Posterior cingulate gyrus (tissue), 11 donors: ENCODE data around the gene ZCCHC7.
"Not testable (repeated sequence)": the region's sequence is repeated elsewhere in the genome, so short reads cannot be mapped to it uniquely, and the experiment has no call there.

Source experiments
- DNase-seq, 10 donors: peaks; one replicate each; pipeline versions ENCODE4 v3.0.0 to v3.0.0-alpha.2; 2020 to 2021; ENCODE audit warnings: mixed read lengths in 3 of 10
- intact Hi-C: fragments of 100-400 bp; cut with DNase I; formaldehyde crosslinking; loops from one replicate; pipeline ENCODE4 v1.15.1; 2023

ZCCHC7 gene

DNA sequence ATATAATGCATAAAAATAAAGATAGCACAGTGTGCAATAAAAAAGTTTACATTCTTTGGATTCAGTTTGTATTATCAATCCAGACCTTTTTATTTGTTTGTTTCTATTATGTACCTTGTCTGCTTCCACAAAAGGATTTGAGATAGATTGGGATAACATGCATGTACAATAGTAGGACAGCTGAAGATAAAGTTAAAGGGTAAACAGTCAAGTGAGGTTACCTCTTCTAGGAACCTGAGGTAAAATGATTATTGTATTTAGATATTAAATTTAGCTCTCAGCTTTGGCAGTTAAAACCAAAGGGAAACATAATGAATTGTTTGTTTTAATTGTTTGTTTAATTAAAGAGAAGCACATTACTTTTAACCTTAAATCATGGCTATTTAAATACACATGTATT is 81.7 kb downstream of the ZCCHC7 start:
- no peak for DNase-seq
- intact Hi-C loops = no loop called here

DNA sequence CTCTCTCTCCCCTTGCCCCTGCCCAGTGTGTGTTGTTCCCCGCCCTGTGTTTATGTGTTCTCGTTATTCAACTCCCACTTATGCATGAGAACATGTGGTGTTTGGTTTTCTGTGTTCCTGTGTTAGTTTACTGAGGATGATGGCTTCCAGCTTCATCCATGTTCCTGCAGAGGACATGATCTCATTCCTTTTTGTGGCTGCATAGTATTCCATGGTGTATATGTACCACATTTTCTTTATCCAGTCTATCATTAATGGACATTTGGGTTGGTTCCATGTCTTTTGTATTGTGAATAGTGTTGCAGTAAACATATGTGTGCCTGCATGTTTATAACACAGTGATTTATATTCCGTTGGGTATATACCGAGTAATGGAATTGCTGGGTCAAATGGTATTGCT is 83.1 kb downstream of the ZCCHC7 start:
- intact Hi-C loops, DNase-seq: not testable (repeated sequence)

DNA sequence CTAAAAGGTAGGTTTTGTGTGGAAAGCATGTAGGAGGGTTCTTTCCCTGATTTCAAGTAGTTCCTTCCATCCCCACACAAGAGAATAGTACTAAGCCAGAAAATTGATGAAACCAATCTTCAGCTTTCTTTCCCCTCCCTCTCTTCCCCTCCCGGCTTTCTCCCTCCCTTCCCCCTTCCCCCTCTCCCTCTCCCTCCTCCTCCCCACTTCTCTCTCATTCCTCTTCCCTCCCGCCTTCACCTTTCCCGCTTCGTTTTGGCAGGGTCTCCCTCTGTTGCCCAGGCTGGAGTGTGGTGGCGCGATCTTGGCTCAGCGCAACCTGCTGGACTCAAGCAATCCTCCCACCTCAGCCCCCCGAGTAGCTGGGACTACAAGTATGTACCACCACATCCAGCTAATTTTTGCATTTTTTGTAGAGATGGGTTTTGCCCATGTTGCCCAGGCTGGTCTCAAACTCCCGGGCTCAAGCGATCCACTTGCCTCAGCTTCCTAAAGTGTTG is 85.8 kb downstream of the ZCCHC7 start:
- DNase-seq = no peak
- intact Hi-C loops = no loop called here

DNA sequence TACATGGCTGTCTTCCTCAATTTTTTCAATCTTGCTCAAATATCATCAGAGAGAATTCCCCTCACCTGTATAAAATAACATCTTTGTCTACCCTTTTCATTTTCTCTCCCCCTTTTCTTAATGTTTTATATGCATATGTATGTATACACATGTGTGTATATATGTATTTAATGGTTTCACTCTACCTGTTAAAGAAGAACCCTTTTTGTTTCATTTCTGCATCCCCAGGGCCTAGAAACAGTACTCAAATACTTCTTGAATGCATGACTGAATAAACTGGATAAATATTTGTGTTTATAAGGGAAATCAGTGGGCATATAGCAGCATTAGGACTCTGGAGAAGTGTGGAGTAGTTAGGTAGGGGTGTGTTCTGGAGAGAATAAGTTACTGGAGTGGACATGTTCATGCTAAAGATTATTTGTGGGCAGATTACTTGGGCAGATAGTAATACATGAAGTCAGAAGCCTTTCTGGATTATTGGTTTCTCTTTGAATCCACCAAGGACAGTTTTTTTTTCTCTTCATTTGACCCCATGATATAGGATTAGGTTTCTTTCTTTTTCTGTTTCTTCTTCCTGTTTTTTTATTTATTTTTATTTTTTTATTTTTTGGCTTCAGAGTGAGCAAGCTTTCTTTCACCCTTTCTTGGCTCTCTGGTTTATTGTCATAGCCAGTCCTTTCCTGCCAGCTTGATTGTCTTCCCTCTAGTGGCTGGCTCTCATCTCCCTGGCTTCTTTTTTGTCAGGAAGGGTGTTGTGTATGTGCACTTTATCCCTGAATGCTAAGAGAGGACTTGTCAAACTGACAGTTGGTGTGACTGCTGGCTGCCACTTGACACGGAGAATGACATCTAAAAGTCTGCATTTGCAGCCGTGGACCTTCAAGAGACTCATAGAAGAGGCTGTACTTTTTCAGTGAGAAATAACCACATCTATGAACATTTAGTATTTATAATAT is 89.3 kb downstream of the ZCCHC7 start:
- intact Hi-C loops = no loop called here

DNA sequence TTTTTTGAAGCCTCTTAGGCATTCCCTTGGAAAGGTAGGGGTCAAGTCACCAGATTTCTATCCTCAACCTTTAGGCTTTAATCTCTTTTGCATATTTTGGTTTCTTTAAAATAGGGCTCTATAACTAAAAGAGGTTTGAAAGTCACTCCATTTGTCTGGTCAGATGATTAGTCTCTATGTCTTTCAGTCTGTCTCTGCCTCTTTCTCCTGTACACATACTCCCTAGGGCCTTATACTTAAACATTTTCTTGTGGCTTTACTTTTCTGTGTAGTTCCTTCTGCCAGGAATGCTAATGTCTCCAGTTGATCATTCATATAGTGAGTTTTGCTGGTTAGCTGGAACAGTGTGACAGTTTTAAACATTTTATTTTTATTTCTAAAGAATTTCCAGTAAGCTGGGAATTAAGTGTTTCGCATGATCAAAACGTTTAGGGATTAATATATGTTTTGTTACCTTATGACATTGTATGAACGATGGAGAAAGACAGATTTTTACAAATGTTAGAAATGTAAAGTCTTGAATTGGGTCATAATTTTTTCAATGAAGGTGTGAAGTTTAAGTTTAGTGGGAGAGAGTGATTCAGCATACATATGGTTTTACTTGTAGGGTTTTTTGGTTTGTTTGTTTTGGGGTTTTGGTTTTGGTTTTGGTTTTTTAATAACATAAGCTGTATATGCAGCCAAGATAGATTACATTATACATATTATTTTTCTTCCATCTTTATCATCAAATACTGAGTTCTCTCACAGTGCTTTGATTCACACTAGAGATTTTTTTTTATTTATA is 90.6 kb downstream of the ZCCHC7 start:
- intact Hi-C loops = no loop called here
- no peak for DNase-seq

More for the DNA sequence above, 89.3 kb downstream of the ZCCHC7 start:
- no peak for DNase-seq

DNA sequence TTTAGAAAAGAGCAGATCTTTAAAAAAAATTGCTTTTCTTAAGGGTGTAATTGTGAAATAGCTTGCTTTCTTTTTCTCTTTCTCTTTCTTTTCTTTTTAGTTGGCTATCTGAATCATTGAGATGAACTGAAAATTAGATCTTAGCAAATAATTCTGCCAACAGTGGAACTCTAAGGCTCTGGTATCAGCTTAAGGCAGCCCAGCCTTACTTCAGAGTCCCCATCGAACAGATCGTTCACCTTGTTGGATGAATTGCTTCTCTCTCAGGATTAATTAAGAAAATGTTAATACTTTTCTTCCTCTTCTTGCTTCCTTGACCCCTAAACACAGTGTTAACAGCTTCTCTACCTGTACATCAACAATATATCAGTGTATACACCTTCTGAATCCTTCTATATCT is 92.1 kb downstream of the ZCCHC7 start:
- no peak for DNase-seq
- intact Hi-C loops = no loop called here

DNA sequence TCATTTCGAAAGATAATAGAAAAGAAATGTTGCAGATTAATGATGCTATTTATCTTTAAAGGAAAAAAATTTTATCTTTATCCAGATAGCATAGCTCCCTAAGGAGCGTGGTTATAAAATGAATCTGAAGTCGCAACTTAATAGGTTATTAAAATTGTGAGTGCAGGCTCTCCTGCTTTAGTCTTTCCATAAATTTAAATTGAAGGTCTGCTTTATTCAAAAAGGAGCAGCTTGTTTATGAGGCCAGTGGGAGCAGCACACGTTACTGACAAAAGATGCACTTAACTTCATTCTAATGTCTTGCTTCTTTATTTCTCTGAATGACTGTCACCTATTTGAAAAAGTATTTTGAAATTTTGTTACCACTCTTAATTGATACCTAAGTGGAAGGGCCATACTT is 95.0 kb downstream of the ZCCHC7 start:
- intact Hi-C loops = no loop called here
- no peak for DNase-seq

DNA sequence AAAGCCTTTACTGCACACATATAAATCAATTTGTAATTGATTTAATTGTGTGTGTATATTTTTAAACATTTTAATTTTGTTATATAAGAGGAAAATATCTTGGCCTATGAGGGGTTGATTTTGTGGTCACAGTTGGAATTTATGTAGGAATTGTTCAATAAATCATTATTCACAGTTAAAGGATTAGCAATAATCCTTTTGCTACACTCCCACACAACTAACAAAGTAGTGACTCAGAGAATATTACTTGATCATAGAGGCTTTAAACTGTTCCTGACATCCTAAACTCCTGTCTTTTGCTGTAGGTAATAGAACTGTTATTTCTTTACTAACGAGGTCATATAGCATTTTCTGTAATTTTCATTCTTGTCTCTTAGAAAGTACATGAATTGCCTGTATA is 95.5 kb downstream of the ZCCHC7 start:
- no peak for DNase-seq
- intact Hi-C loops = no loop called here

DNA sequence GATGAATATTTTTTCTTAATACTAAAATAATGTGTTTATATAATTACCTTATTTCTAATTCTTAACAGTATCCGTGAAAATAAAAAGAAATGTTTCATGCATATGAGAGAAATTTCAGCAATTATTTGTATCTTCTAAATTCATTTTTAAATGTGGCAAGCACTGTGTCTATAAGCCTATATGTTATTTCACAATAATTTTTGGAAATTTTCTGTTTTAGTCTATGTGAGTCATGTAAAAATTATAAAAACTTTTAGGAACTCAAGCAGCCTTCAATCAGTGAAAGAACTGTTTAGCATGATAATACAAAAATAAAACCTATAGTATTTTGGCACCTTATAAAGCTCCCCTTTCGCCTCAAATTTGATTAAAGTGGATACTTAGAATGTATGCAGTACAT is 96.8 kb downstream of the ZCCHC7 start:
- DNase-seq = no peak
- intact Hi-C loops = no loop called here

DNA sequence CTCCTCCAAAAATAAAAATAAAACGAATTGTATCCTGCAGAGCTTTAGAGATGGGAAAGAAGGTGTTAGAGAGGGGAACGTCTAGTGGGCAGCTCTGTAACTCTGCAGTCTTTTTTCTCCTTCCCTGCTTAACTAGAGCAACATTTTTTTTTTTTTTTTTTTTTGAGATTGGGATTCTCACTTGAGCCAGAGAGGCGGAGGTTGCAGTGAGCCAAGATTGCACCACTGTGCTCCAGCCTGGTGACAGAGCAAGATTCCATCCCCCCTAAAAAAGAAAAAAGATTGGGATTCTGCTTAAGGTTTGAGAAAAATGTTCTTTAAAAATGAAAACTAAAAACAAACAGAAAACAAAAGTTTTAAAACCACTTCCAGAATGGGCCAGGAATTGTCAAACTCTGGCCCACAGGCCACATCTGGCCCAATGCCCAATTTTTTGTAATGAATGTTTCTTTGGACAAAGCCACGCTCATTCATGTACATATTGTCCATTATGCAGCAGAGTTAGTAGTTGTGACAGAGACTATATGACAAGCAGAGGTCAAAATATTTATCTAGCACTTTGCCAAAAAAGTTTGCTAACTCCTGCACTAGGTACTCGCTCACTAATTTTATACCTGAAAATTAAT is 98.5 kb downstream of the ZCCHC7 start:
- intact Hi-C loops = no loop called here
- no peak for DNase-seq

DNA sequence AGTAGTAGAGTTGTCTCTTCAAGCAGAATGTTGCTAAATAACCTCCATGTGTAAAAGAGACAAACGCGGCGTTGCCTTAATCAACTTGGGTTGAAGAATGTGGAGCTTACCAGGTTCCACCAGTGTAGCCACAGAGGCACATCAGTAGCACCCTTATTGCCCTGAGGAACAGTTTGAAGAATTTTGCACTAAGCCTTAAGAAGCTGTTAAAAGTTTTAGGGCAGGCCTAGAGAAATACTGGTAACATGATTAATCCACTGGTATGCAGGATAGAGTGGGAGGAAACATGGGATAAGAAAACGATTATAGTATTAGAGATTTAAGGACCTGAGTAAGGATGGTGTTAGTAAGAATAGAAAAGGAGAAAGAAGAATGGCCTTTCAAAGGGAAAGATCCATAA is 100.6 kb downstream of the ZCCHC7 start:
- intact Hi-C loops = no loop called here
- no peak for DNase-seq

DNA sequence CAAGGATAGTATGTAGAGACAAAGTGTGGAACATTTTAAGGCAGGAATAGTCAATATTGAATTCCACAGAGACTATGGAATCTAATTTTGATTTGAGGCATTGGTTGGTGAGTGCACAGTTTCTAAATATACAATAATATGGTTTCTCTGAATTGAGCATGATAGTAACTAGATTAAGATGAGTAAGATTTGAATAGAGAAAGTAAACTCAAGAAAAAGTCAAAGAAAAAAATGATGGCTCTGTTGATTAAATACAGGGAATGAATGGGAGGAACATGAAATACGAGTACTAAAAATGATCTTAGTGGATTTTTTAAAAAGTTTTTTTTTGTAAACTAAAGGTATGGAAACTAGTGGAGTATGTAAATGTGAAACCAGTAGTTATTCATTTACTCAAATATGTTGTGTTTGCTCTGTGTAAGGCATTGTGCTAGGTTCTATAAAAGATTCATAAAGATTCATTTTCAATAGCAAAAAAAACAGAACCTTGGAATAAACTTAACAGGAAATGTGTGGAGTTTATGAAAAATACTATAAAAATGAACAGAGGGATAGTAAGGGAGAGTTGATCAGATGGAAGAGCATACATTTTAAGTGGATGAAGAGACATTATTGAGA is 101.2 kb downstream of the ZCCHC7 start:
- intact Hi-C loops = no loop called here
- DNase-seq = no peak

DNA sequence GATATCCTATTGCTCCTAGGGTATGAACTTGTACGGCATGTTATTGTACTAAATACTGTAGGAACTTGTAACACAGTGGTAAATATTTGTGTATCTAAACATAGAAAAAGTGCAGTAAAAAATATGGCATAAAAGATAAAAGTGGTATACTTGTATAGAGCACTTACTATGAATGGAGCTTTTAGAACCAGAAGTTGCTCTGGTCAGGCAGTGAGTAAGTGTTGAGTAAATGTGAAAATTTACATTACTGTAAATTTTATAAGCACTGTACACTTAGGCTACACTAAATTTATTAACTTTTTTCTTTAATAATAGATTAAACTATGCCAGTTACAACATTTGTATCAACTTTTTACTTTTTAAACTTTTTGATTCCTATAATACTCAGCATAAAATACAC is 109.1 kb downstream of the ZCCHC7 start:
- intact Hi-C loops = no loop called here
- no peak for DNase-seq

DNA sequence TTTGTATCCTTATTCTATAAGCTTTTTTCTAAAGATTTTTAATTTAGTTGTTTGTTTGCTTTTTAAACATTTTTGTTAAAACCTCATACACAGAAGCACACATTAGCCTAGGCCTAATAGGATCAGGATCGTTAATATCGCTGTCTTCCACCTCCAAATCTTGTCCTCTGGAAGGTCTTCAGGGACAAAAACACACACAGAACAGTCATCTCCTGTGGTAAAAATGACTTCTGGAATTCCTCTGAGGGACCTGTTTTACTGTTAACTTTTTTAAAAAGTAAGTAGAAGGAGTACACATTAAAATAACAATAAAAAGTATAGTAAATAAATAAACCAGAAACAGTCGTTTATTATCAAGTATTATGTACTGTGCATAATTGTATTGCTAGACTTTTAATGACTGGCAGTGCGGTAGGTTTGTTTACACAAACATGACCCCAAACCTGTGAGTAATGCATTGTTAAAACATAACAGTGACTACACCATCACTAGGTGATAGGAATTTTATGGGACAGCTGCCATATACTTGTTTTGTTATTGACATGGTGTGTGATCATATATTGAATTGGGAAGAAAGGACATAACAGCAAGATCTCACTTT is 109.6 kb downstream of the ZCCHC7 start:
- intact Hi-C loops = no loop called here
- DNase-seq = no peak

DNA sequence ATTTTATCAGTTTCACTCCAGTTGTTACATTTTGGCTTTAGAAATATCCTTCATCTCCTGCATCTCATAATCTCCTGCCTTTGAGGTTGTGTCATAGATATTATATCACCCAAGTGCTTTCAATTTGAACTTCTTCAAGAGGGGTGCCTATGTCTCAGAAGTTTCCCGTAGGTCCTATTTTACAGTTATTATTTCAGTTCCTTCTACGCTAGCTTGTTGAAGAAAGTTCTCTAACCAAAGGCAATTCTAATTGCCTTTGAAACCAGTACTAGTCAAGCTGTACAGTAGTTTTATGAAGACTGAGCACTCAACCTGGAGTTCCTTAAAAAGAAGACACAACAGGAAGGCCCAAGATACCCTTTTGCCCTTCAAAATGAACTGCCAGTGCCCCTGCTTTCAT is 116.4 kb downstream of the ZCCHC7 start:
- no peak for DNase-seq
- intact Hi-C loops = no loop called here

DNA sequence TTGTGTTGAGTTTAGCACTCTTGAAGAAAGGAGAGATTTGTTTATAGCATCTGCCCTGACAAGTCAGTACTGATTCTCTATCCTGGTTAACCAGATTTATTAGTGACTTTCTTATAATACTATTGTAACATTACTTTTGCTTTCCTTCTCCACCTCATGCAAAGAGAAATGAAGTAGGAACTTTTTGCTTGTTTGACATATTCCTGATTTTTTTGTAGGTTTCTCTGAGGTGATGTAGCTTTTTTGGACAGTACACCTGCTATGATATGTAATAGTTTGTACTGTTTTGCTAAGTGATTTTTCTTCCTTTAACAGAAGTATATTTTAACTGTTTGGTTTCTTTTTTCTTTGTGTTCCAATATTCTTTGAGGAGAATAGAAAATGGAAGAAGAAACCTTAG is 117.7 kb downstream of the ZCCHC7 start:
- intact Hi-C loops = no loop called here
- DNase-seq = no peak

DNA sequence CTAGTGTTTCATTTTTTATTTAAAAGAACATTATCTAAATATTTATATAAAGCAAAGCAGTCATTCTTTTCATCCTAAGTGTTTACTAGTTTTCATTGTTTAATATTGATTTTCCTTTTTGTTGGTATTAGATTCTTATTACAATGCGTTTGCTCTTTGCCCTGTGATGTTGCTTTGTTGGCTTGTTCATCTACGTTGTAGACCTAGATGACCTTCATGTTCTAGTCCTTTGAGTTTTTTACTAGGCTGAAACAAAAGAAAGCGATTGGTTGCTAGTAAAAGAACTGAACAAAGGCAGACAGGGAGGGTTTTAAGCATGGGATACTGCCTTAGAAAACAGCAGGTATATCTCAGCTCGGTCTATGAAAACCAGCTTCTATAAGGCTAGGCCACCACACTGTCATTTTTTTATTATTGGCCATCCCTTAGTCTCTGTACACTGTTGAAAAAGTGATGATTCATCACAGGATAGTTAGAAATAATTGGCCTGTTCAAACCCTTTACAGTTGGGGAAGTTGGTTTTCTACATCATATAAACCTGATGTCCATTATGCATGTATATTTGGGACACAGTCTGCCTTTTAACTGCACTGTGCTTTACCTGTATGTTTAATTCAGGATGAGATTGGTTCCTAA is 119.0 kb downstream of the ZCCHC7 start:
- intact Hi-C loops = no loop called here
- DNase-seq = no peak

DNA sequence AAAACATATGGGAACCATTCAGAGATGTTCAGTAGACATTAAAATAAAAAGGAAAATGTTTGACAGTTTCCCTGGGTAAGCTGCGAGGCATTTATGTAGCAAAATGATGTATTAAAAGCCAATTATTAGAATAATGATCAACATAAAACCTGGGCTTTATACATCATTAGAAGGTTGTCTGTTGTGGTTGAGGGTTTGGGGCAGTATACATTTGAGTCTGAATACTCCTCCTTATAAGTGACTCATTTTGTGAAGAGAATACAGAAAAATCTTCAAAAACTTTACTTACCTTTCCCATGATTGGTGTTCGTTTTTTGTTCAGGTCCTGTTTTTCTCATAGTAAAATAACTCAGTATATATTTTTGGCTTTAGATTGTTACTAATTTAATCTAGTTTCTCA is 119.5 kb downstream of the ZCCHC7 start:
- intact Hi-C loops = no loop called here
- no peak for DNase-seq

DNA sequence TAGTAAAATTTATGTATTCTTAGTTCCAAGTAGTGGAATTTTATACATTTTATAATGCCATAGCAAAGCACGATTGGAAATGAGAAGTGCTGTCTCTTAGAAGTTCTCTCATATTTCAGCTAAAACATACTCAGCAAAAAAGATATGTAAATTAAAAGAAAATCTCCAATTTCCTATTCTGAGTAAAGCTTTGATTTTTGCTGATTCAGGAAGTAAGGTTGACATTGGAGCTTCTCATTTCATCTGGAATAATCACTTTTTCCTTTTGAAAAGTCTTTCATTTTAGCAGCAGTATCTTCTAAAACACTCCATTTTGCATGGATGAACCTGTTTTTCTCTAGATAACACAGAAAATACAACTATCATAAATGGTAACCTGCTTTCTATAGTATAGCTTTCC is 121.0 kb downstream of the ZCCHC7 start:
- intact Hi-C loops = no loop called here

DNA sequence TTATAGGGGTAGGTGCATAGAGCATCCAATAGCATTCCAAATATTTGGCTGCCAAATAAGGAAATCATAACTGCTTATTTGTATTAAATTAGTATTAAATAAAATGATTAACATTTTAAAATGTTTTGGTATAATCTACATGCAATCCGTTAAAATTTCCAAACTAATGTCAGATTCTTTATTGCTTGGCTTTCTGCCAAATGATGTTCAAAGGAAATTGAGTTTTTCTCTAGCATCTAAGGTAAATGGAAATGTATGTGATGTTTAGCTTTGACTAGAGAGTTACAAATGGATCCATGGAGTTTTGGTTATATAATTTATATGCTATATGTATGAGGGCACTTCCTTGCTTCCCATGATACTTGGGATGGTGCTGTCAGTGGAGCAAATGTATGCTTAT is 121.7 kb downstream of the ZCCHC7 start:
- DNase-seq = no peak
- intact Hi-C loops = no loop called here

More for the DNA sequence above, 121.0 kb downstream of the ZCCHC7 start:
- no peak for DNase-seq
